Breast epithelium (tissue), 3 donors: Measurements from ENCODE around the gene PTPN4.

Source experiments
- POLR2A ChIP-seq: fragments of 450-650 bp; IDR thresholded peaks from one replicate; pipeline ENCODE4 v1.6.1; 2016; ENCODE audit warnings: antibody characterized with exemption, mild to moderate bottlenecking, moderate library complexity
- POLR2AphosphoS5 ChIP-seq, 3 donors: sonication (generic); formaldehyde crosslinking; IDR thresholded peaks; one replicate each; pipeline ENCODE4 v1.6.1; 2017; ENCODE audit warnings: antibody characterized with exemption in 3 of 3
- TF ChIP-seq, protein P1 (sequence below), 3 donors: fragments of 450-650 bp; IDR thresholded peaks; one replicate each; pipeline ENCODE4 v1.5.1; 2016 to 2017; ENCODE audit warnings: antibody characterized with exemption in 3 of 3, mild to moderate bottlenecking in 3 of 3, moderate library complexity in 3 of 3

DNA sequence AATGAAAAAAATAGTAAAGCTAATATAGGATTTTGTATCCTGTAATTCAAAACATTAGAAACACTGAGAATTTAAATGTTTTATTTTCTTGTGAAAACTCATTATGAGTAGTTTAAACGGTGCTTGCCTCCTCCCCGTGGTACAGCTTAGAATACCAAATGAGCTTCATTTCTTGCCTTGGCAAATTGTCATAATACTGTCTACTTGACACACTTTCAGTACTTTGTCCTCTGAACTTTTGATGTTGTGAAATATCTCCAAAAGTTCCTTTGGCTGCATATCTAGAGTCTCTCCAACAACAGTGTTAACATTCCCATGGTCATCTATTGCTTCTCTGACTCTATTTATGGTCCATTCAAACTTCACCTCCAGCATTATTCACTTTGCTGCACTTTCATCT, 191.2 kb downstream of the PTPN4 start:
- TF ChIP-seq, protein P1, sequence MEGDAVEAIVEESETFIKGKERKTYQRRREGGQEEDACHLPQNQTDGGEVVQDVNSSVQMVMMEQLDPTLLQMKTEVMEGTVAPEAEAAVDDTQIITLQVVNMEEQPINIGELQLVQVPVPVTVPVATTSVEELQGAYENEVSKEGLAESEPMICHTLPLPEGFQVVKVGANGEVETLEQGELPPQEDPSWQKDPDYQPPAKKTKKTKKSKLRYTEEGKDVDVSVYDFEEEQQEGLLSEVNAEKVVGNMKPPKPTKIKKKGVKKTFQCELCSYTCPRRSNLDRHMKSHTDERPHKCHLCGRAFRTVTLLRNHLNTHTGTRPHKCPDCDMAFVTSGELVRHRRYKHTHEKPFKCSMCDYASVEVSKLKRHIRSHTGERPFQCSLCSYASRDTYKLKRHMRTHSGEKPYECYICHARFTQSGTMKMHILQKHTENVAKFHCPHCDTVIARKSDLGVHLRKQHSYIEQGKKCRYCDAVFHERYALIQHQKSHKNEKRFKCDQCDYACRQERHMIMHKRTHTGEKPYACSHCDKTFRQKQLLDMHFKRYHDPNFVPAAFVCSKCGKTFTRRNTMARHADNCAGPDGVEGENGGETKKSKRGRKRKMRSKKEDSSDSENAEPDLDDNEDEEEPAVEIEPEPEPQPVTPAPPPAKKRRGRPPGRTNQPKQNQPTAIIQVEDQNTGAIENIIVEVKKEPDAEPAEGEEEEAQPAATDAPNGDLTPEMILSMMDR (IDR thresholded peaks at IDR 0.05): no peak
- TF ChIP-seq POLR2A (no peak), POLR2AphosphoS5 (IDR thresholded peaks at IDR 0.05) (no peak)
